Measurements from ENCODE around the gene TSR1. TPM values are rescaled to one million over a fixed set of nuclear protein-coding genes. Genes with fewer than 3 reads are reported as not detected.
A peak's percentile ranks its signal among the peaks of the same experiment; 100 is the strongest.

The TSR1 gene
- total RNA-seq, 1 donor from 2014 or later = 54.8 TPM

GRCh38 chr17:2297023-2297422 is 39.2 kb downstream of the TSR1 start:
- DNase-seq (ENCODE audit: low read depth) = no peak
- no peak overlapping the region for H3K4me3 ChIP-seq (ENCODE audit: low read depth, low read length)
- TF ChIP-seq, protein P1, sequence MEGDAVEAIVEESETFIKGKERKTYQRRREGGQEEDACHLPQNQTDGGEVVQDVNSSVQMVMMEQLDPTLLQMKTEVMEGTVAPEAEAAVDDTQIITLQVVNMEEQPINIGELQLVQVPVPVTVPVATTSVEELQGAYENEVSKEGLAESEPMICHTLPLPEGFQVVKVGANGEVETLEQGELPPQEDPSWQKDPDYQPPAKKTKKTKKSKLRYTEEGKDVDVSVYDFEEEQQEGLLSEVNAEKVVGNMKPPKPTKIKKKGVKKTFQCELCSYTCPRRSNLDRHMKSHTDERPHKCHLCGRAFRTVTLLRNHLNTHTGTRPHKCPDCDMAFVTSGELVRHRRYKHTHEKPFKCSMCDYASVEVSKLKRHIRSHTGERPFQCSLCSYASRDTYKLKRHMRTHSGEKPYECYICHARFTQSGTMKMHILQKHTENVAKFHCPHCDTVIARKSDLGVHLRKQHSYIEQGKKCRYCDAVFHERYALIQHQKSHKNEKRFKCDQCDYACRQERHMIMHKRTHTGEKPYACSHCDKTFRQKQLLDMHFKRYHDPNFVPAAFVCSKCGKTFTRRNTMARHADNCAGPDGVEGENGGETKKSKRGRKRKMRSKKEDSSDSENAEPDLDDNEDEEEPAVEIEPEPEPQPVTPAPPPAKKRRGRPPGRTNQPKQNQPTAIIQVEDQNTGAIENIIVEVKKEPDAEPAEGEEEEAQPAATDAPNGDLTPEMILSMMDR (conservative IDR thresholded peaks at IDR 0.05; ENCODE audit: low read depth, low read length) = no peak

DNA sequence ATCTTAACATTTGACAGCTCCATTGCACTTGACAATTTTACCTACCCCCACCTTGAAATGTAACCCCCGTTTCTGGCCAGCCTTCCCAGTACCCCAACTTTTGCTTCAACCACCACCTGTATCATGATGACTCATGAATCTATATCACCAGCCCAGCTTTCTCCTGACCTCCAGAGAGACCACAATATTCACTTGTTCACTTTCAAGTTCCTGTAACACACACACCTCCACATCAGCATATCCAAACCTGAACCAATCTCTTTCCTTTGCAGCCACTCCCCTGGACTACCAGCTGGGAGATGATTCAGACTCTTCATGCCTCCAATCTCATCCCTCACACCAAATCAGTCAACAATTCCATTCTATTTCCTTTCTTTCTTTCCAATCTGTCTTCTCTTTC is 40.7 kb downstream of the TSR1 start:
- TF ChIP-seq, protein P1 (conservative IDR thresholded peaks at IDR 0.05; ENCODE audit: low read depth, low read length) = no peak
- DNase-seq (ENCODE audit: low read depth) = no peak
- H3K4me3 ChIP-seq (ENCODE audit: low read depth, low read length) = no peak overlapping the region

DNA sequence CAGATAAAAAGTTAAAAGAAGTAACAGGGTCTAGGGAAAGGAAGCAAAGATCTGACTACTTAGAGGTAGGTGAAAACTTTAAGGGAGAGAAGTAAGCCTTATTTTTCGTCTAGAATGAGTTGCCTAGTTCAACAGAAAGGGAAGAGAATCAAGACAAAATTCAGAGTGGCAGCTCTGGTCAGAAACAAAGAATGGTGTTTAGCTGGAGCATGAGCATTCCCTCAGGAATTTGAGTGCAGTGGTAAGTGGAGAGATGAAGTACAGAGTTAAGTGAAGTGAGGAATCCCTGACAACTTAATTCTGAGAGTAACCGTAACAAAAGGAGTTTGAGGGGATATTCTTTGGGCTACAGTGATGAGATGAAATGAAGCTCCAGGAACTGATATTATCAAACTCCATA is 44.2 kb downstream of the TSR1 start:
- no peak overlapping the region for H3K4me3 ChIP-seq (ENCODE audit: low read depth, low read length)
- no peak for DNase-seq (ENCODE audit: low read depth)
- TF ChIP-seq, protein P1 (conservative IDR thresholded peaks at IDR 0.05; ENCODE audit: low read depth, low read length) = no peak

DNA sequence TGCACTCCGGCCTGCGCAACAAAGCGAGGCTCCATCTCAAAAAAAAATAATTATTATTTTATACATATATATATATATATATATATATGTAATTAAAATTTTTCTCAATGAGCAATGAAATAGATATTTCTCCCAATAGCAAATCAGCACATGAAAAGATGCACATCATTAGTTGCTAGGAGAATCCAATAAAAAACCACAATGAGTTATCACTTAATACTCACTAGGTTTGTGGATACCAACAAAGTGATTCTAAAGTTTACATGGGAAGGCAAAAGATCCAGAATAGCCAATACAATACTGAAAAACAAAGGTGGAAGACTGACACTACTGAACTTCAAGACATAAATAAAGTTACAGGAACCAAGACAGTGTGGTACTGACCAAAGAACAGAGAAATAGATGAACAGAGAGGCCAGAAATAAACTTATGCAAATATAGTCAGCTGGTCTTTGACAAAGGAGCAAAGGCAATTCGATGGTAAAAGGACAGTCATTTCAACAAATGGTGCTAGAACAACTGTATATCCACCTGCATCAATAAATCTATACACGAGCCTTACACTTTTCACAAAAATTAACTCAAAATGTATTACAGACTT is 46.3 kb downstream of the TSR1 start:
- no peak overlapping the region for H3K4me3 ChIP-seq (ENCODE audit: low read depth, low read length)
- DNase-seq (ENCODE audit: low read depth) = no peak
- TF ChIP-seq, protein P1 (conservative IDR thresholded peaks at IDR 0.05; ENCODE audit: low read depth, low read length) = no peak

DNA sequence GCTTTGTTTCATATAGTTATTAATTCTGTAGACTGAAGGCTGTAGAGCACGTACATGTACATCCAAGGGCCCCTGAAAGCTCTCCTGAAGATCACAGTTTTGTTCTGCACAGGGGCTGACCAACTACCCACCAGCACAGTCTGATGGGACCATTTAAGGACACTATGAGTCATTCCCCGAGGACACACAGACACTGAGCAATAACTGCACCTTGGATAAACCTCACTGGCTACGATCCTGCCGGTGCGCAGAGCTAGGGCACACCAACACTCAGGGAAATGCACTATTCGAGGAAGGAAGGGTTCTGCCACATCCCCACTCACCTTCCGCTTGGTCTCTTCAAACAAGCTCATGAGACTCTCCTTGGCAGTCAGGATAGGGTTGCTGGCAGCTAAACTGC is 53.0 kb downstream of the TSR1 start:
- TF ChIP-seq, protein P1 (conservative IDR thresholded peaks at IDR 0.05; ENCODE audit: low read depth, low read length) = no peak
- no peak overlapping the region for H3K4me3 ChIP-seq (ENCODE audit: low read depth, low read length)
- no peak for DNase-seq (ENCODE audit: low read depth)

DNA sequence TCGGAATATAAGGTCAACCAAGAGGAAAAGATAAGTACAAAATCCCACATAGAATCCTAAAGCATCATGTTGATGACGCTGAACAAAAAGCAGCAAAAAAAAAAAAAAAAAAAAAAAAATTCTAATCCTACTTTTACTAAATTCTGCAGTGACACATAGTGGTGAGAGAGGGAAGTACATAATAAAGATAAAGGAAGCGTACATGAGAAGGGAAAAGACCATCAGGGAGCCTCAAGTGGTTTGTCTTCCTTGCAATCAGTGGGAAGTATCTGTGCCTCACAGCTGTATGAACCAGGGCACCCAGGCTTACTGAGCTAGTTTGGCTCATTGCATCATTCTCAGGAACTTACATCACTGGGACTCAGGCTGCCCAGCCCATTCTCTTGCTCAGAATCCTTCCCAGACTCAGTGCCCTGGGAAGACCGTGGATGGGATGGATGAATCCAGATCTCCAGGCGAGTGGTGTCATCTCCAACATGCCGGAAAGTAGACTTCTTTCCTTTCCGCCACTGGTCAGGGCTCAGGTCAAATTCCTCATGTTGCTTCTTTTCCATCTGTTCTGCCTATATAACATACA is 53.9 kb downstream of the TSR1 start:
- DNase-seq (ENCODE audit: low read depth) = no peak
- TF ChIP-seq, protein P1 (conservative IDR thresholded peaks at IDR 0.05; ENCODE audit: low read depth, low read length) = peak; percentile 46
- H3K4me3 ChIP-seq (ENCODE audit: low read depth, low read length) = no peak overlapping the region

DNA sequence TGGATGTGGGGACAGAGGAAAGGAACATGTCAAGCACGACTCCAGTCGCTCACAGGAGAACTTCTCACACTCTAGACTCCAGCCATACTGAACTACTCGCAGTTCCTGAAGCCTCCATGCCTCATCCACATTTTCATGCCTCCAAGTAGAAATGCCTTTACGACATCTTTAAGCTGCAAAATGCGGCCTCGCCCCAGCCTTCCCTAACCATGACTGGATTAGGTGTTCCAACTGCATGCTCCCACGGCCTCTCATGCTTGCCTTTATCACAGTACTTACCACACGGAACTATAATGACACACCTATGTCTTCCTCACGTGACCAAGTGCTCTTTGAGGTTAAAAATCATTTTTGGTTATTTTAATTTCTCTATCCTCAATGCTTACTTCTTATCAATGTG is 56.5 kb downstream of the TSR1 start:
- TF ChIP-seq, protein P1 (conservative IDR thresholded peaks at IDR 0.05; ENCODE audit: low read depth, low read length) = no peak
- DNase-seq (ENCODE audit: low read depth) = no peak
- H3K4me3 ChIP-seq (ENCODE audit: low read depth, low read length) = no peak overlapping the region
